CD4-positive, CD25-positive, alpha-beta regulatory T cell (primary cell): Measurements from ENCODE around the gene RBFOX1. TPM values are rescaled to one million over a fixed set of nuclear protein-coding genes. Genes with fewer than 3 reads are reported as not detected.

ENCODE experiments used
- ATAC-seq, 2 donors: fragments of 150-1000 bp; cut with Tn5 transposase; one replicate each; pipeline ENCODE4 v1.10.0; 2021; ENCODE audit warnings: low read depth in 2 of 2, moderate number of reproducible peaks in 2 of 2, moderate library complexity in 1 of 2
- DNase-seq, 3 donors: peaks; one replicate each; pipeline versions ENCODE4 v3.0.0 to v3.0.0-alpha.2; 2012 to 2022; ENCODE audit warnings: mixed read lengths in 1 of 3
- H3K27ac ChIP-seq: one replicate; pipeline ENCODE4 v1.7.0; 2013; ENCODE audit warnings: mild to moderate bottlenecking, low read length; ENCODE audit not compliant: insufficient read depth, poor library complexity, severe bottlenecking
- H3K27me3 ChIP-seq: one replicate; pipeline ENCODE4 v1.7.0; 2013; ENCODE audit warnings: low read length; ENCODE audit not compliant: control insufficient read depth, insufficient read depth
- H3K36me3 ChIP-seq: one replicate; pipeline ENCODE4 v1.7.0; 2013; ENCODE audit warnings: mild to moderate bottlenecking, low read length, moderate library complexity; ENCODE audit not compliant: control insufficient read depth, insufficient read depth
- H3K4me1 ChIP-seq: 2 replicates; pipeline ENCODE4 v1.7.0; 2013; ENCODE audit warnings: mild to moderate bottlenecking, low read length; ENCODE audit not compliant: insufficient read depth, control insufficient read depth, poor library complexity, severe bottlenecking
- H3K4me3 ChIP-seq: one replicate; pipeline ENCODE4 v1.7.0; 2013; ENCODE audit warnings: low read depth, mild to moderate bottlenecking, low read length, moderate library complexity
- H3K9me3 ChIP-seq, 2 experiments: 1 replicate in 1 of 2; 2 replicates in 1 of 2; pipeline ENCODE4 v1.7.0; 2013; ENCODE audit warnings: low read length in 2 of 2, mild to moderate bottlenecking in 1 of 2, moderate library complexity in 1 of 2; ENCODE audit not compliant: control insufficient read depth in 2 of 2
- H3K27ac Mint-ChIP-seq, 3 donors: one replicate each; pipeline ENCODE4 v1.8.0; 2020 to 2022; ENCODE audit warnings: mild to moderate bottlenecking in 3 of 3, mixed read lengths in 3 of 3, moderate library complexity in 2 of 3
- H3K27me3 Mint-ChIP-seq: one replicate; pipeline ENCODE4 v1.8.0; 2022; ENCODE audit warnings: mild to moderate bottlenecking, mixed read lengths
- H3K36me3 Mint-ChIP-seq: one replicate; pipeline ENCODE4 v1.8.0; 2020; ENCODE audit warnings: mixed read lengths
- H3K4me1 Mint-ChIP-seq, 4 donors: one replicate each; pipeline ENCODE4 v1.8.0; 2020 to 2022; ENCODE audit warnings: mixed read lengths in 4 of 4, mild to moderate bottlenecking in 1 of 4
- H3K4me3 Mint-ChIP-seq, 4 donors: one replicate each; pipeline ENCODE4 v1.8.0; 2020 to 2022; ENCODE audit warnings: mild to moderate bottlenecking in 4 of 4, mixed read lengths in 4 of 4, moderate library complexity in 3 of 4
- H3K9me3 Mint-ChIP-seq, 7 donors: one replicate each; pipeline ENCODE4 v1.8.0; 2020 to 2022; ENCODE audit warnings: mixed read lengths in 7 of 7, mild to moderate bottlenecking in 3 of 7, moderate library complexity in 2 of 7
- polyA plus RNA-seq, 4 donors: library from polyadenylated mRNA; unstranded; fragments of 300-500 nt; fragmentation: Illumina TruSeq; gene quantifications; one replicate each; pipeline ENCODE4 v1.2.3, GENCODE V29; 2021
- total RNA-seq: library from RNA; stranded (reverse); gene quantifications from one replicate; pipeline ENCODE4 v1.2.3, GENCODE V29; 2022

Gene RBFOX1
- total and polyA plus RNA-seq, 5 donors from 2014 or later, result not detected

GRCh38 chr16:7334801-7335560 is 2.3 kb downstream of the RBFOX1 start:
- no peak for DNase-seq
- H3K27ac ChIP-seq, result no peak overlapping the region
- H3K27me3 ChIP-seq, result no peaks in the 10 kb centered on the region
- no peaks in the 10 kb centered on the region for H3K27me3 Mint-ChIP-seq
- H3K4me1 Mint-ChIP-seq, result no peaks in the 10 kb centered on the region
- H3K4me3 ChIP-seq, result no peak overlapping the region
- H3K4me1 ChIP-seq, result no peaks in the 10 kb centered on the region
- H3K9me3 Mint-ChIP-seq, result peaks cover 0 to 19% (median 6%) of the 10 kb centered on the region in 7 donors
- H3K4me3 Mint-ChIP-seq, result no peak overlapping the region
- no peak for ATAC-seq
- no peaks in the 10 kb centered on the region for H3K36me3 ChIP-seq
- no peak overlapping the region for H3K27ac Mint-ChIP-seq
- H3K36me3 Mint-ChIP-seq, result no peaks in the 10 kb centered on the region
- peaks cover 0 to 3% of the 10 kb centered on the region in 2 experiments for H3K9me3 ChIP-seq

- no peaks in the 10 kb centered on the region for H3K36me3 Mint-ChIP-seq
- H3K4me3 ChIP-seq, result no peak overlapping the region
- H3K27ac ChIP-seq, result no peak overlapping the region
- H3K9me3 ChIP-seq, result peaks cover 0 to 3% of the 10 kb centered on the region in 2 experiments
- H3K27ac Mint-ChIP-seq, result no peak overlapping the region
- peaks cover 0 to 20% (median 6%) of the 10 kb centered on the region in 7 donors for H3K9me3 Mint-ChIP-seq
- no peaks in the 10 kb centered on the region for H3K36me3 ChIP-seq
- ATAC-seq (no peak), DNase-seq (no peak)
- H3K4me1 ChIP-seq, result no peaks in the 10 kb centered on the region
- H3K4me1 Mint-ChIP-seq, result no peaks in the 10 kb centered on the region
- no peak overlapping the region for H3K4me3 Mint-ChIP-seq
- H3K27me3 Mint-ChIP-seq, result no peaks in the 10 kb centered on the region
- H3K27me3 ChIP-seq, result no peaks in the 10 kb centered on the region
Observed at GRCh38 chr16:7335991-7336634, 3.5 kb downstream of the RBFOX1 start.

- no peak for ATAC-seq
- Mint-ChIP-seq H3K9me3 (peaks cover 0 to 20% (median 6%) of the 10 kb centered on the region in 7 donors), H3K27me3 (no peaks in the 10 kb centered on the region), H3K4me1 (no peaks in the 10 kb centered on the region), H3K27ac (no peak overlapping the region), H3K4me3 (no peak overlapping the region), H3K36me3 (no peaks in the 10 kb centered on the region)
- Histone ChIP-seq H3K27me3 (no peaks in the 10 kb centered on the region), H3K4me1 (no peaks in the 10 kb centered on the region), H3K4me3 (no peak overlapping the region), H3K9me3 (peaks cover 0 to 3% of the 10 kb centered on the region in 2 experiments), H3K36me3 (no peaks in the 10 kb centered on the region), H3K27ac (no peak overlapping the region)
- DNase-seq, result no peak
Observed at GRCh38 chr16:7336742-7337141, 4.1 kb downstream of the RBFOX1 start.

GRCh38 chr16:7338826-7339225 is 6.2 kb downstream of the RBFOX1 start:
- Mint-ChIP-seq H3K36me3 (no peaks in the 10 kb centered on the region), H3K9me3 (peaks cover 0 to 23% (median 6%) of the 10 kb centered on the region in 7 donors), H3K27me3 (no peaks in the 10 kb centered on the region), H3K4me3 (no peak overlapping the region), H3K27ac (no peak overlapping the region), H3K4me1 (no peaks in the 10 kb centered on the region)
- no peak overlapping the region for H3K4me3 ChIP-seq
- H3K27ac ChIP-seq, result no peak overlapping the region
- H3K27me3 ChIP-seq, result no peaks in the 10 kb centered on the region
- H3K36me3 ChIP-seq, result no peaks in the 10 kb centered on the region
- ATAC-seq (no peak), DNase-seq (no peak)
- no peaks in the 10 kb centered on the region for H3K4me1 ChIP-seq
- H3K9me3 ChIP-seq, result peaks cover 5 to 18% of the 10 kb centered on the region in 2 experiments

- Histone ChIP-seq H3K4me1 (no peaks in the 10 kb centered on the region), H3K9me3 (peaks cover 5 to 18% of the 10 kb centered on the region in 2 experiments), H3K36me3 (no peaks in the 10 kb centered on the region), H3K4me3 (no peak overlapping the region), H3K27ac (no peak overlapping the region), H3K27me3 (no peaks in the 10 kb centered on the region)
- no peak overlapping the region for H3K27ac Mint-ChIP-seq
- peaks cover 0 to 15% (median 6%) of the 10 kb centered on the region in 7 donors for H3K9me3 Mint-ChIP-seq
- no peak overlapping the region for H3K4me3 Mint-ChIP-seq
- H3K36me3 Mint-ChIP-seq, result no peaks in the 10 kb centered on the region
- no peaks in the 10 kb centered on the region for H3K27me3 Mint-ChIP-seq
- no peaks in the 10 kb centered on the region for H3K4me1 Mint-ChIP-seq
- ATAC-seq (no peak), DNase-seq (no peak)
Observed at GRCh38 chr16:7339700-7340099, 7.1 kb downstream of the RBFOX1 start.

- Histone ChIP-seq H3K27ac (no peak overlapping the region), H3K4me1 (no peaks in the 10 kb centered on the region), H3K4me3 (no peak overlapping the region), H3K27me3 (no peaks in the 10 kb centered on the region), H3K9me3 (peaks cover 4 to 18% of the 10 kb centered on the region in 2 experiments), H3K36me3 (no peaks in the 10 kb centered on the region)
- Mint-ChIP-seq H3K4me1 (no peaks in the 10 kb centered on the region), H3K27ac (no peak overlapping the region), H3K4me3 (no peak overlapping the region), H3K27me3 (no peaks in the 10 kb centered on the region), H3K9me3 (peaks cover 0 to 16% (median 8%) of the 10 kb centered on the region in 7 donors), H3K36me3 (no peaks in the 10 kb centered on the region)
- ATAC-seq, result no peak
- DNase-seq, result no peak
Observed at GRCh38 chr16:7340938-7341337, 8.3 kb downstream of the RBFOX1 start.

GRCh38 chr16:7342598-7342997 is 10.0 kb downstream of the RBFOX1 start:
- Histone ChIP-seq H3K4me3 (no peak overlapping the region), H3K27me3 (no peaks in the 10 kb centered on the region), H3K9me3 (peaks cover 7 to 24% of the 10 kb centered on the region in 2 experiments), H3K4me1 (no peaks in the 10 kb centered on the region), H3K36me3 (no peaks in the 10 kb centered on the region), H3K27ac (no peak overlapping the region)
- DNase-seq (no peak), ATAC-seq (no peak)
- H3K36me3 Mint-ChIP-seq, result no peaks in the 10 kb centered on the region
- H3K27ac Mint-ChIP-seq, result no peak overlapping the region
- no peaks in the 10 kb centered on the region for H3K4me1 Mint-ChIP-seq
- peaks cover 0 to 27% (median 12%) of the 10 kb centered on the region in 7 donors for H3K9me3 Mint-ChIP-seq
- H3K27me3 Mint-ChIP-seq, result no peaks in the 10 kb centered on the region
- no peak overlapping the region for H3K4me3 Mint-ChIP-seq
